ENCODE measurements around the gene VGLL2.

DNA sequence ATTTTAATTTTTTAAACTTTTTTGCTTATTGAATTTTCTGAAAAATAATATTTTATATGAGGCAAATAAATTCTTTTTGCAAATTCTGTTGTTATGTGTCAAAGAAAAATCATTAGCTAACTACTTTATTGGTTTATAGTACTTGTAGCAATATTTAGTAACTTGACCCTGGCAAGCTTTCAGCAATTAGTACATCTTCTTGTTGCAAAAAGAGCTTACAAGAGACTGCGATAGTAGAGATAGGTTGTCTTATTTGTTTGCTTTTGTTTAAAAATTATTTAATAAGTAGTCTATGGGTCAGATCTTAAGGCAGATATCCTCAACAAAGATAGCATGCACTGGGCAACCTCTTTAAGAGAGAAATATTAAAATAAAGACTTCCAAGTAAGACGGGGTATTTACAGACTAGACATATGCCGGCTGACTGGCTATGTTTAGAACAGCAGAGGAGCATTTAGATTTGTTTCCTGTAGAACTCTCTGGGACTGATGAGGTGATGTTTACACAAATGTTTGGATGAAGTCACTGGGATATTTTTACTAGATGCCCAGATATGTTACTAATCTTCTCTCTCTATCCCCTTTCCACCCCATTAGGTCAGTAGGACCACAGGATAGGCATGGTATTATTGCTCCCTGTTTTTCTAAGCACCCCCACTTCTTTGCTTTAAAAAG, 25.0 kb downstream of the VGLL2 start:
- TF ChIP-seq, protein P1, sequence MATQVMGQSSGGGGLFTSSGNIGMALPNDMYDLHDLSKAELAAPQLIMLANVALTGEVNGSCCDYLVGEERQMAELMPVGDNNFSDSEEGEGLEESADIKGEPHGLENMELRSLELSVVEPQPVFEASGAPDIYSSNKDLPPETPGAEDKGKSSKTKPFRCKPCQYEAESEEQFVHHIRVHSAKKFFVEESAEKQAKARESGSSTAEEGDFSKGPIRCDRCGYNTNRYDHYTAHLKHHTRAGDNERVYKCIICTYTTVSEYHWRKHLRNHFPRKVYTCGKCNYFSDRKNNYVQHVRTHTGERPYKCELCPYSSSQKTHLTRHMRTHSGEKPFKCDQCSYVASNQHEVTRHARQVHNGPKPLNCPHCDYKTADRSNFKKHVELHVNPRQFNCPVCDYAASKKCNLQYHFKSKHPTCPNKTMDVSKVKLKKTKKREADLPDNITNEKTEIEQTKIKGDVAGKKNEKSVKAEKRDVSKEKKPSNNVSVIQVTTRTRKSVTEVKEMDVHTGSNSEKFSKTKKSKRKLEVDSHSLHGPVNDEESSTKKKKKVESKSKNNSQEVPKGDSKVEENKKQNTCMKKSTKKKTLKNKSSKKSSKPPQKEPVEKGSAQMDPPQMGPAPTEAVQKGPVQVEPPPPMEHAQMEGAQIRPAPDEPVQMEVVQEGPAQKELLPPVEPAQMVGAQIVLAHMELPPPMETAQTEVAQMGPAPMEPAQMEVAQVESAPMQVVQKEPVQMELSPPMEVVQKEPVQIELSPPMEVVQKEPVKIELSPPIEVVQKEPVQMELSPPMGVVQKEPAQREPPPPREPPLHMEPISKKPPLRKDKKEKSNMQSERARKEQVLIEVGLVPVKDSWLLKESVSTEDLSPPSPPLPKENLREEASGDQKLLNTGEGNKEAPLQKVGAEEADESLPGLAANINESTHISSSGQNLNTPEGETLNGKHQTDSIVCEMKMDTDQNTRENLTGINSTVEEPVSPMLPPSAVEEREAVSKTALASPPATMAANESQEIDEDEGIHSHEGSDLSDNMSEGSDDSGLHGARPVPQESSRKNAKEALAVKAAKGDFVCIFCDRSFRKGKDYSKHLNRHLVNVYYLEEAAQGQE (IDR thresholded peaks at IDR 0.05) = no peak
- no peak for TF ChIP-seq PHF8 (IDR thresholded peaks at IDR 0.05; ENCODE audit: borderline replicate concordance, low read depth)

All from A549 (cell line).